GM21737 (cell line): ENCODE results near the gene RBM18.

Experiments
- ATAC-seq: cut with Tn5 transposase; IDR thresholded peaks from one replicate; pipeline ENCODE4 v1.9.1; 2021; ENCODE audit warnings: mild to moderate bottlenecking, moderate library complexity; ENCODE audit not compliant: unreplicated experiment

RBM18 gene

DNA sequence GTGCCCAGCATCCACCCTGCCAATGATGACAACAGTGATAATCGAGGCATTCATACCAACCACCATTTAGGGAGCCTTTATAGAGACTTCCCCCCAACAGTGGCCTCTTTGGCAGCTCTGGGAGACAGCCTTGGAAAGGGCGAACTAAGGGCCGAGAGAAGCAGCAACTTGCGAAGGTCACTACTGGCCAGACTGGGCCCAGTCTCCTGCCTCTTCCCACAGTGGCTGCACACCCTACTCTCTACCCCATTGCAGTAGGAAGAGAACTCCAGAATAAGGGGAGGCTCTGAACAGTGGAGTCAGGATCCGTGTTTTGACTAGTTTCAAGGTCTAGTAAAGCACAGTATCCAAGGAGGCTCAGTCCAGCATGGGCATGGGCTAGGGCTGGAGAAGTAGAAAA lies 41.2 kb downstream of the RBM18 start:
- no peak for ATAC-seq

DNA sequence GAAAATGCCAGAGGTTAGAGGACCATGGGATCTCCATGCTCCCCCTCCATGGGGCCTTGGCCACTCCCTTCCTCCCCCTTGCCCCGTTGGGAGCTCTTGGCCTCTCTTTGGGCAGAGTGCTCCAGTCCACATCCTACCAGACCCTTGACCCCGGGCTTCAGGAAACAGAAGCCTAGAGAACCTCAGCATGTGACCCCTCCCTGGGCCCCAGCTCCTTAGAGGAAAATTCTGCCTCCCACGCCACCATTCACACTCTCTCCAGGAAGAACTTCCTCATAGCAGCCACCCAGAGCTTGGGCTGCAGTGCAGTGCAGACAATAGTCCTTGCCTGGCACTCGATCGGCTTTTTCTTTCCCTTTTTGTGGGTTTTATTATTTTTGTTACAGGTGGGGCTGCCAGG lies 41.8 kb downstream of the RBM18 start:
- ATAC-seq = no peak

DNA sequence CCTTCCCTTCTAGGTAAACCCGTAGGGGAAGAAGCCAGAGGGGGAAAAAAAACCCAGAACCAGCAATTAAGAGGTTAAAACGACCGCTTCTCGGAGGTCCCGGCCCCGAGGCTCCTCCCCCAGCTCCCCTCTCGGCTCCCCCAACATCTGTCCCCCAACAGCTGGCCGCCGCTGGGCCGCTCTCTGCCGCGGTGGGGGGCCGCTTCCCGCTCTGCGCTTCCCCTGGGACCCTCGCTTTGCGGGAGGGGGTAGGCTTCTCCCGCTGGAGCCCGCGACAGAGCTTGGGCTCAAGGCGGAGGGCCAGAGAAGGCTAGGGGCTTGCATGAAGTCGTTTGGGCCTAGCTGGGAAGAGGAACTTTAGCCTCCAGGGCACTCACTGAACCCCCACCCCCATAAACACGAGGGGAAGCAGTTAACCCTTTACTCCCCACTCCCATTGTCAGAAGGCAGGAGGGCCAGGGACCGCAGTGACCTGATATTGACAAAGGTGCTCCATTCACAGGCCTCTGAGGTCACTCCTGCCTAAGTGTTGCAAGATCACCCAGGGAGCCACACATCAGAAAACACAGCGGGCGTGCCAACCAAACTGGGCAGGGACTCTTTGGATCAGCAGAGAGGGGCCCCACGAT lies 43.3 kb downstream of the RBM18 start:
- no peak for ATAC-seq

DNA sequence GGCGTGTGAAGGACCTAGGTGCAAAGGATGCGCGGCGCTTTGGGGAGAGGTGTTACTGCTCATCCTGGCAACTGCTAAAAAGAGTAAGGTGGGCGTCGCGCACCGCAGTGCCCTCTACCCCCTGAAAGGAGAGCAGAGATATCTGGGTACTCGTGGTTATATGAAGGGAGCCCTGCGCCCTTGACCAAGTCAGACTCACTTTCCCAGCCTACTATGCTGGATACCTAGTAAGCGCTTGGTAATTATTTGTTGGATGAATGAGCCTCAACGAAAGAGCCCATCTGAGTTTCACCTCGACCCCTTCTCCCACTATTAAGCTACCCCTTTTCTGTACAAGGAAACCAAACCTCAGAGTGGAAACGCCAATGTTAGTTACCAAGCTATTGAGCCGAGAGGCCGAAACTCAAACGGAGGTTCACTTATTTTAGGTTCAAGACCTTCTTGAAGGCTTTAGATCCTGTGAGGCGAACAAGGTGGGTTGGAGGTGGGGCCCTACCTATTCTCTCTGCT lies 43.9 kb downstream of the RBM18 start:
- no peak for ATAC-seq

DNA sequence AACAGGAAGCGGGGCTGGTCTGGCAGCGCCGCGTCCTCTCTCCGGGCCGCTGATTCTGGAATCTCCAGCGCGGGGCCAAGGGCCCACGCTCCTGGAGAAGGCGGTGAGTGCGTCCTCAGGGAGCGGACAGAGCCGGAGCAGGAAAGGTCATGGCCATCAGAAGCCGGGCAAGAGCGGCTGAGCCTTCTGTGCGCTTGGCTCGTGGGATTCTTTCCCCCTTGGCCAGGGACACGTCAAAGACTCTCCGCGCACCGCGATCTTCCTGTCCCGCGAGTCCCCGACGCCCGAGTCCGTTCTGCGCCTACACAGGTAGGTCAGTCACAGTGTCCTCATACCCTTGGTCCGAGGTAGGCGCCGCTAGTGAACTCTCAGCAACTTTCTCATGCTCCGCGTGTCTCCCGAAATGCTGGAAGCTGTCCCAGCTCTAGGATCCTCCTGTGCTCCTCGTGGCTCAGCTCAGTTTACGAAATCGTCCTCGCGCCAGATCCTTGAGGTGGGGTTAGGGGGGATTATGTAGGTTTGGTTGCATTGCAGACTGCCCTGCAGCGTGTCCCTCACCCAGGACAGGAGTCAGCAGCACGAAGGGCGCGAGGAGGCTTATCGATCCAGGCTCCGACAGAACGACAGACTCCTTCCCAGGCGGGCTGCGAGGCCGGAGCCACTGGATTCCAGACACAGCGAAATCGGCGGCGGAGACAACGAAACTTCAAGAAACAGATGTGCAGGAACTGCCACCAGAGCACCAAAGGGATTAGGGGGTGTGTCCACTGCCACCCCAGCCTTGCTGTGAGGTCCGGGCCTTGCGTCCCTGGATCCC lies 44.6 kb downstream of the RBM18 start:
- ATAC-seq = no peak

DNA sequence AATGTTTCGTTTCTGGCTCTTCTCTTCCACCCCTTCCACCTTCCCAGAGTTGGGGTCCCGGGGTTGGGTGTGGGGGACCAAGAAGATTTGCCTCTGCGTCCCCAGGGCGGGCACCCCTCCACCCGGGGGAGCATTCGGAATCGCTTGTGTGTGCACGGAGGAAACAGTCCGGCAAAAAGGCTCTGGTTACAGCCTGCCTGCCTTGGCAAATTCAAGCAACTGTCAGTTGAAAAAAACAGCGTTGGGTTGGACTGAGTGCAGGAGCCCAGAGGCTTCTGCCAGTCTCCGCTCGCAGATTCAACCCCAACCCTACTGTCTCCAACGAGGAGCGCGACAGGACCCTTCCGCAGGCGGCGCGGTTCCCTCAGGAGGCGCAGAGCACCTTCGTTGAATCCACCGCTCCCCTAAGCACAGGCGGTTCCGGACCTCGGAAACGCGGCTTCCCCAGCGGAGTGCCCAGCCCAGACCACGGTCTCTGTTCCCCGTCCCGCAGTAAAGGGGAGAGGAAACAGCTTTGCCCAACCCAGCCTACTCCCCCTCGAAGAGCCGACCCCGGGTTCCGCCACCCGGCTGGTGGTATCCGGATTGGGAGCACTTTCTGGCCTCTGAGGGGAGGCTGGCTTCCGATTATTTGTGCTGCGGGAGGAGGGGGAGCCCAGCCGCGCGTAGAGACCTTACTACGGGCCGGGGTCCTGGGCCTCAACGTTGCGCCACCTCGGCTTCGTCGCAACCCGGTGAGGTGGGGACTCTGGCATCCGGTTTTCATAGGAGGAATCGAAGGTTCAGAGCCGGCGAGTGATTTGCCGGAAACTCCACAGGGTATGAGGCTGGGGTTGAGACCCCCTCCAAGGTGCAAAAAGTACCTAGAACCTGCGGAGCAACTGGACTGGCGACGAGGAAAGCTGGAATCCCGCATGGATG lies 45.4 kb downstream of the RBM18 start:
- ATAC-seq = no peak

DNA sequence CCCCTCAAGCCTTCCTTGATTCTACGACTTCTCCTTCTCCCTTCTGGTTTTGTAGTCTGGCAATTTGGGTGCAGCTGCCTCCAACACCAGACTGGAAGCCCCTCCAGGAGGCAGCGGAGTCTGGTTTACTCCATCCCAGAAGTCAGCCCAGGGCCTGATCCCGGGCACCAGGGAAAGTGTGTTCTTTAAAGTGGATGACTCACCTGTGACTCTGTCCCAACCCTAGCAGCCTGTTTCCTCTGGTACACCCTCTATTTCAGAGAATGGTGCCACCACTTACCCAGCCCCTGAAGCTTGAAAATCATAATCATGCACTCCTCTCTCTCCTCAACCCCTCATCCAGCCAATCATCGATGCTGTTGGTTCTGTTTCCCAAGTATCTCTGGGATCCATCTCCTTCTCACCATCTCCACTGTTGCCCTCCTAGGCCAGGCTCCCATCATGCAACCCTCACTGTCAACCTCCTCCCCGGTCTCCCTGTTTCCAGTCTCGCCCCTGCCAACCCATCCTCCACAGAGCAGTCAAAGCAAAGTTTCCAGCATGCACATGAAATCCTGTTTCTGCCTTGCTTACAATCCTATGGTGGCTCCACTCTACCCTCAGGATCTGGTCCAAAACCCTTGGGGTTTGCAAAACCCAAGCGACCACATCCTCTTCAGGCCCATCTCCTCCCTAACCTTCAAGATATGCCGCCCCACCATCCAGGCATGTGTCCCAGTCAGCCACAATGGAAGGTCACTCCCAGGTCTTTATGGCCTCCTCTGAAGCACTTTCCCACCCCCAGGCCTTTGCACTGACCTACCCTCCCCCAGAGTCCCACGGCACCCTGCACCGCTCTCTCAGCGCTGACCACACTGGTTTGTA lies 46.3 kb downstream of the RBM18 start:
- no peak for ATAC-seq

DNA sequence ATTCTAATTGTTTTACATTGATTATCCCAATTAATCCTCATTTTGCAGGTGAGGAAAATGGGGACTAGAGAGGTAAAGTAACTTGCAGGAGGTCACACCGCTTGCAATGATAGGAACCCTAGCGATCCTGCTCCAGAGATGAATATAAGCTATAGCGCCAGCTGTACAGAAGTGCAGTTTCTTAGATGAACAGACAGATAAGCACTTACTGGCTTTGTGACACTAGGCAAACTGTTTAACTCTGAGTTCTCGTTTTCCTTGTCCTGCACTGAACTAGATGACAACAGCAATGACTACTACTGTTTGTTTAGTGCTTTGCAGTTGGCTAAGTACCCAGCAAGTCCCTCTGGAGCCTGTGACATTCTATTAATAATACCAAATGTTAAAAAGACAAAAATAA lies 47.0 kb downstream of the RBM18 start:
- ATAC-seq = no peak

DNA sequence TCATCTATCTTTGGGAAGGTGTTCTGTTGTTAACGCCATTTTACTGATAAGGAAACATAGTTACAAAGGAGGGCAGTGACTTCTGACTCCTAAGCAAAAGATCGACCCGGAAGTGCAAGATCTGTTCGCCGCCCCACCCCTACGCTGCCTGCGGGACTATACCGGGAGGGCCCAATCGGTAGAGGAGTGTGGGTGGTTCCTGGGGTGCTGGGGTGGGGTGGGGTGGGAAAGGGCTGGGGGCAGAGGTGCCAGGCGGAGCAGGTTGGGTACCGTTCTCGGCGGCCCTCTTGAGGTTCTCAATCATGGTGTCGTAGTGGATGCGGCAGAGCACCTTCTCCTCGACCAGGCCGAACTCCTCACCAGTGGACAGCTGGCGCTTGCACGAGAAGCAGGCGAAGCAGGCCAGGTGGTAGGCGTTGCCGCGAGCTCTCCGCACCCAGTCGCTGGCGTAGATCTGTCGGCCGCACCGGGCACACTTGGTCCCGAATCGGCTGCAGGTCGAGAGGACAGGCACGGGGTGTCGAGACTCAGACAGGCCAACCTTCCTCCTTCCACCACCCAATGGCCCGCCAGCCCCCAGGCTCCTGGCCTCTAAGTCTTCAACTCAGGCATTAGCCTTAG lies 47.7 kb downstream of the RBM18 start:
- no peak for ATAC-seq

DNA sequence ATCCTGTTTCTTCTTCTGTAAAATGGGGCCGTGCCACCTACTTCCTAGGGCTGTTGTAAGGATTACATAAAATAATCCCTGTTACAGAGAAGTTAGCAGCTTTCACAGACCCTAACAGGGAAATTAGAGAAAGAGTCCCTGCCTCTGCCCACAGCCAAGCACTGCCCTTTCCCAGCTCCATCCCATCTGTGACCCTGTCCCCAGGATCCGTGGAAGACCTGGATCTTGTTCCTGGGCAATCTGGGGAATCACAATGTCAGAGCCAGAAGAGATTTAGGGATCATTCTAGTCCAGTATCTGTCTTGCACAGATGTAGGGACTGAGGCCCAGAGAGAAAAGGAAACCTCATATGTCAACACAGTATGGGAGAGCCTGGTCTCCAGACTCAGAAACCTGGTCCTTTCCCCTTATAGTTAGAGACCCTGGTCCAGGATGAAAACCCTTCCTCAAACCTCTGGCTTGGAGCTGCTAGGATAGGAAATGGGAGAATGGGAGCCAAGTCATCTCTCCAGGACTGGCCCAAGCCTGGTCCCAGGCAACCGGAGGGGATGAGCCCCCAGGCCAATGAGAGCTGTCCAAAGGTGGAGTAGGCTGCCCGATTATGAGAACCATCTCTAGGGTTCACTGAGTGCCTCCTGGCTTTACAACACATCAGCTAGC lies 48.4 kb downstream of the RBM18 start:
- ATAC-seq = no peak

DNA sequence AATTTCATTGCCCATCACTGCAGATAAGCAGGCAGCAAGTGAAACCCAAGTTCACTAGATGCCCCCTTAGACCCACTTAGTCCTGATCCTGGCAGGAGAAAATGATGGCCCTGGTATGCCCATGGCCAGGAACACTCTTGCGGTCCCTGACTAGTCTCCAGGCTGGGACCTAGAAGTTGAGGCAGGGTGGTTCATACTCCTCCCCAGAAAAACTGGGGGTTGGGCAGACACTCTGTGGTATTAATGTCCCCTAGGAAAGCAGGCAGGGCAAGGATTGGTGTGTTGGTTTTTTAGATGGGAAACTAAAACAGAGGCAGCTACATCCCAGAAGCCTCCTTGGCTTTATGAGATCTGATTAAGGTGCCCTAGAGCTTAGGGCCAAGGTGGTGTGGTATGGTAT lies 49.0 kb downstream of the RBM18 start:
- ATAC-seq = no peak

DNA sequence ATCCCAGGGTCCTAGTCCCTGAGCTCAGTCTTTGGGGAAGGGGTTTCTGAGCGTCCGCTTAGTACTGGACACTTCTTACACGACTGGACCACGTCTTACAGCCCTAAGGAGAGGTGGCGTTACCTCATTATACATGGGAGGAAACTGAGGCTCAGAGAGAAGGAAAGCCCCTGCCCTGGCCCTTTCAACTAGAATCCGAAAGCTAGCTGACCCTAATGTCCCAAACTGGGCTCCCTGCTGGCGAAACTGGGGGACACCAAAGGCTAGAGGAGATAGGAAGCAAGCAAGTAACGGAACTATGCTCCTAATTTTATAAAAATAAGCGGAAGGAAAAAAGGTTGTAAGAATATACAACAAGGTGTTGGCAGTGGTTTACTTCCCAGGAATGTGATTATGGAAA lies 50.1 kb downstream of the RBM18 start:
- no peak for ATAC-seq

DNA sequence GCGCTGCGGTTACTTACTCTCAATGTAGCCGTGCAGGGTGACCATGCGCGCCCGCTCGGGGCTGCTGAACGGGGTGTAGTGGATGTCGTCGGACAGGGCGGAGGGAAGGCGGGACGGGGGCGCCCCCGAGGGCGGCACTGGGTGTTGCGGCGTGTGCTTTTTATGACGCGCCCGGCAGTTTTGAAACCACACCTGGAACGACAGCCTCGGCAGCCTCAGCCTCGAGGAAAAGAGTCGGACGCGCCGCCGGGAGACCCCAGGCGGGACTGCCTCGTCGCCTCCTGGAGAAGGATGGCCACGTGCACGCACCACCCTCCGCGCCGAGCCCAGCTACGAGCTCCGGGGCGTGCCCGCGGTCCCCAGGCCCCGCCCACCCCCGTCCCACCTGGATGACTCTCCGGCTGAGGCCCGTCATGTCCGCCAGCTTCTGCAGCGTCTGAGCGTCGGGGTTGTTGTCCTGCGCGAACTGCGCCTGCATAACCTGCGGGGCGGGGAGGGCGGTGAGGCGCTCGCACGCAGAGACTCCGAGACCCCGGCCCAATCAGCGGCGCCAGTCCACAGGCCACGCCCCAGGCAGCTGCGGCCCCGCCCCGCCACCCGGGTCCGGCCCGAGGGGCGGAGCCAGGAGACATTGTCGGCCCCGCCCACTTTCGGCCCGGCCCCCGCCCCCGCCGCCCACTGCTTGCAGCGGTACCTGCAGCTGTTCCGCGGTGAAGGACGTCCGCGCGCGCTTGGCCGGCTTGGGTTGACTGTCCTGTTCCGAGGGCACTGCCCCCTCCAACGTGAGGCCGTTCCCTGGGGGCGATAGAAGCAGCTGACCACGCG lies 50.8 kb downstream of the RBM18 start:
- ATAC-seq = peak; percentile 51

DNA sequence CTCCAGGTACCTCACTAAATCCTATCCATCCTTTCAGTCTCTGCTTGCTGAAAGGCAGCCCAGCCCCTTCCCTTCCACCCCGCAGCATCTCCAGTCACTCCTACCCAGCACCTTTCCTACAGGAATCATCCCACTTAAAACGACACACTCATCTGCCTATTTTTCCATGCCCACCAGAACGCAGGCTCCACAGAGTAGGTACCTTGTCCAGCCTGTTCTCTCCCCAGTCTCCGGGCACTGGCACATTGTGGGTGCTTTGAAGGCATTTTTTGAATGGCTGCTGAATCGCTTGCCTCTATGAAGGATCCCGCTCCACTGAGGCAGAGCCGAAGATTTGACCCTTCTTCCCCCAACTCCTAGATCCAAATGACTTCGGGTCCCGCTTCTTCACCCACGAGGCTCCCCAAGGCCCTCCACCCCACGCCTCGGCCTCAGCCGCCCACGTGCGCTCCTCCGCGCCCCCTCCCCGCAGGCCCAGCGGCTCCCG lies 51.5 kb downstream of the RBM18 start:
- ATAC-seq = no peak

DNA sequence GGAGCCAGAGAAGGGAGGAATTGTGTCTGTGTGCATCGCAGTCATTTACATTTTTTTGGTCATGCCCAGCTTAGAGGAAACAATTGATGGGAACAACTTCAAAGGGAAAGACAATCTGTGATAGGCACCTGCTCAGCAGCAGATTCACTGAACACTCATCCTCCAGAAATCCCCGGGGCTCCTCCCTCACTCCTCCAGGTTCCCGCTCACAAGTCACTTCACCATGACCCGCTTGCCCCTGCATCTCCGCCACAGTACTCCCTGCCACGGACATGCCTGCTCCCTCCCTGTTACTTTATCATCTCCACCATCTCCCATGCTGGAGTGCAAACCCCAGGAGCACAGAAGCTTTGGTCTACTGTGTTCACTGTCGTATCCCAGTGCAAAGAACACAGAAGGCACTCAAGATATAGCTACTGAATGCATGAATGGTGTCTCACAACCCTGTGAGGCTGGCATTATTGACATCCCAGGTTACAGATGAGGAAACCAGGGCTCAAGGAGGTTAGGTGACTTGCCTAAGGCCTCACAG lies 52.1 kb downstream of the RBM18 start:
- ATAC-seq = no peak

DNA sequence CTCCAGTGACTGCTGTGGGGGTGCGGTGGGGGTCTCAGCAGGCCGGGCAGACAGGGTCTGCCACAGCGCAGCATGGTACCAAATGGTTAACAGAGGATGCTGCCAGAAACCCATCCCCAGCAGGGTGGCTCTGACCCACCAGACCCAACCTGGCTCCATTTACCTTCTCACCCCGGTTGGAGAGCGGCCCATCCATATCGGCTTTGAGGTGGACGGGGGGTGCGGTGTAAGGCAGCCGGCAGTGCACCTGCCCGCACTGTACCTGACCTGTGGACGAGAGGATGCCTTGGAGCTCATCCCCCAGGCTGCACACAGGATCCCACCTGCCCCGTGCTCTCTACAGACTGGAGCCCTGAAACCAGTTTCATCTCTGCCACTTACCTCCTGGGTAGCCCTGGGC lies 55.2 kb downstream of the RBM18 start:
- no peak for ATAC-seq

DNA sequence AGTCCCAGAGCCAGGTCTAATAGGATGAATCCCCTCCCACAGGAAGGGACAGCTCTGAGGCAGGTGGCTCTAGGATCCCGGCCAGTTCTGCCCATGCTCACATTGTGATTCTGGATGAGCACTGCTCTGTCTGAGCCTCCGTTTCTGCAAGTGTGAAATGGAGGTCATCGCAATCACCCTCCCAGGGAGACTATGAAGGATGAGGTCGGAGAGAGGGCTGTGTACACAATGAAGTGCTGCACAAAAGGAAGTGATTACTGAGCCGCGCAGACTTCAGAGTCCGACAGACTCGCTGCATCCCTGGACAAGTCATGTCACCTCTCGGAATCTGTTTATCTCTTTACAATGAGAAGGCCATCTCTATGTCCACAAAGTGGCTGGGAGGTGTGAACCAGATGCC lies 57.5 kb downstream of the RBM18 start:
- no peak for ATAC-seq
